HL-60 (cell line): ENCODE data around the gene FNDC3B.

ENCODE experiments used
- DNase-seq, 2 experiments: peaks; one replicate each; pipeline ENCODE4 v3.0.0-alpha.2; 2010 to 2020; ENCODE audit warnings: low read depth in 1 of 2, low spot score in 1 of 2
- H3K27ac ChIP-seq: fragments of 250-450 bp; sonication (Bioruptor Pico); replicated peaks from 2 replicates; pipeline ENCODE4 v1.5.1; 2020; ENCODE audit warnings: mild to moderate bottlenecking, moderate library complexity
- H3K27me3 ChIP-seq: fragments of 250-450 bp; sonication (Bioruptor Pico); 2 replicates; pipeline ENCODE4 v1.5.1; 2021; ENCODE audit warnings: mild to moderate bottlenecking, moderate library complexity; ENCODE audit not compliant: insufficient read depth, poor library complexity, severe bottlenecking
- H3K4me3 ChIP-seq: replicated peaks from 2 replicates; pipeline ENCODE4 v1.5.1; 2011; ENCODE audit warnings: mild to moderate bottlenecking, control low read depth, low read length; ENCODE audit not compliant: insufficient read depth
- CTCF ChIP-seq: IDR thresholded peaks from one replicate; pipeline ENCODE4 v1.5.1; 2011; ENCODE audit warnings: low read length, control low read depth, inconsistent platforms; ENCODE audit not compliant: insufficient read depth
- GABPA ChIP-seq: IDR thresholded peaks from 2 replicates; pipeline ENCODE4 v1.6.1; 2012; ENCODE audit warnings: low read depth
- POLR2AphosphoS5 ChIP-seq: IDR thresholded peaks from 2 replicates; pipeline ENCODE4 v1.6.1; 2012; ENCODE audit warnings: low read depth
- REST ChIP-seq: IDR thresholded peaks from 2 replicates; pipeline ENCODE4 v1.6.1; 2012; ENCODE audit warnings: low read depth; ENCODE audit not compliant: insufficient replicate concordance
- SPI1 ChIP-seq: IDR thresholded peaks from 2 replicates; pipeline ENCODE4 v1.6.1; 2012; ENCODE audit warnings: low read depth, mild to moderate bottlenecking, borderline replicate concordance

FNDC3B gene

GRCh38 chr3:172067837-172068440 is 28.6 kb downstream of the FNDC3B start:
- Histone ChIP-seq H3K27ac (no peak overlapping the region), H3K4me3 (no peak overlapping the region), H3K27me3 (no peaks in the 10 kb centered on the region)
- TF ChIP-seq GABPA = no peak
- TF ChIP-seq POLR2AphosphoS5 = no peak
- 0 out of 2 replicates have a peak, but pooled peaks have one; percentile 17 for TF ChIP-seq SPI1
- DNase-seq = no peak

GRCh38 chr3:172068977-172069376 is 29.6 kb downstream of the FNDC3B start:
- H3K27me3 ChIP-seq = no peaks in the 10 kb centered on the region
- no peak overlapping the region for H3K4me3 ChIP-seq
- no peak for TF ChIP-seq SPI1
- TF ChIP-seq CTCF = no peak
- TF ChIP-seq POLR2AphosphoS5 = no peak
- TF ChIP-seq GABPA = no peak
- DNase-seq = no peak
- peak overlapping the region; percentile 82 for H3K27ac ChIP-seq

- peak overlapping the region; percentile 82 for H3K27ac ChIP-seq
- H3K4me3 ChIP-seq = no peak overlapping the region
- DNase-seq = no peak
- TF ChIP-seq POLR2AphosphoS5 = no peak; the same call in 1 of the 2 replicates
- TF ChIP-seq GABPA = no peak
- TF ChIP-seq CTCF = no peak
- no peak for TF ChIP-seq REST
- TF ChIP-seq SPI1 = no peak
- no peaks in the 10 kb centered on the region for H3K27me3 ChIP-seq
Measured at GRCh38 chr3:172069478-172069877, 30.1 kb downstream of the FNDC3B start.

- H3K27me3 ChIP-seq = no peaks in the 10 kb centered on the region
- no peak for DNase-seq
- TF ChIP-seq SPI1 = no peak
- TF ChIP-seq CTCF = no peak
- no peak for TF ChIP-seq POLR2AphosphoS5
- no peak for TF ChIP-seq GABPA
- TF ChIP-seq REST = no peak
- no peak overlapping the region for H3K4me3 ChIP-seq
- peak overlapping the region; percentile 82 for H3K27ac ChIP-seq
Measured at GRCh38 chr3:172070269-172070668, 30.9 kb downstream of the FNDC3B start.
